Right cardiac atrium (tissue), 5 donors: ENCODE measurements around the gene EGR1. TPM values are rescaled to one million over a fixed set of nuclear protein-coding genes. Genes with fewer than 3 reads are reported as not detected.

ENCODE experiments used
- ATAC-seq, 2 donors: fragments of 200-7000 bp; cut with Tn5 transposase; one replicate each; pipeline versions ENCODE4 v1.8.0 to v1.9.1; 2020; ENCODE audit warnings: moderate library complexity in 2 of 2, mild to moderate bottlenecking in 1 of 2
- DNase-seq, 3 donors: peaks; one replicate each; pipeline ENCODE4 v3.0.0-alpha.2; 2020
- H3K27ac ChIP-seq: one replicate; pipeline ENCODE4 v1.5.1; 2013; ENCODE audit warnings: mild to moderate bottlenecking, low read length, control low read depth, moderate library complexity
- H3K27me3 ChIP-seq: one replicate; pipeline ENCODE4 v1.6.1; 2013; ENCODE audit not compliant: control insufficient read depth, insufficient read depth
- H3K4me1 ChIP-seq: one replicate; pipeline ENCODE4 v1.6.1; 2013; ENCODE audit warnings: low read length; ENCODE audit not compliant: control insufficient read depth, insufficient read depth
- H3K4me3 ChIP-seq: one replicate; pipeline ENCODE4 v1.5.1; 2013; ENCODE audit warnings: low read length, control low read depth
- H3K9me3 ChIP-seq: one replicate; pipeline ENCODE4 v1.6.1; 2013; ENCODE audit warnings: low read length; ENCODE audit not compliant: control insufficient read depth
- WGBS: extraction: QIAGEN DNeasy Blood & Tissue Kit; methylation state at CpG from one replicate; pipeline ENCODE4 v1.1.7; 2013; 5-methylcytosine and 5-hydroxymethylcytosine counted together
- intact Hi-C, 4 donors: fragments of 100-400 bp; cut with DNase I; formaldehyde crosslinking; loops; one replicate each; pipeline versions ENCODE4 v1.11.0 to v1.14.0; 2022 to 2023
- long read RNA-seq, 4 donors: library from polyadenylated mRNA; unstranded; transcript quantifications; one replicate each; pipeline ENCODE4 v2.0.0, GENCODE V29; 2020 to 2021
- polyA plus RNA-seq: library from polyadenylated mRNA; stranded (reverse); fragments of 200-250 nt; gene quantifications from one replicate; pipeline ENCODE4 v1.2.3, GENCODE V29; 2013
- total RNA-seq, 4 donors: library from RNA; stranded (reverse); fragmentation: NEBNext Ultra II Directional; extraction: Animal tissue kit (Norgen Biotek cat#: 25700); gene quantifications; one replicate each; pipeline ENCODE4 v1.2.1, GENCODE V29; 2021
- donor health status: healthy with polysubstance abuse.
- donor health status: DM: no; HTN: yes; CAD: no.
- donor health status: DM: no; HTN: no; CAD: no.
- donor health status: DM: no; HTN: yes; CAD: no; lungs with severe emphysema.
- donor health status: DM: yes; HTN: yes; CAD: no.

Gene EGR1
- total RNA-seq (10 to 100 TPM in 3 of 4 donors, 1 to 10 TPM in 1; 8.4 to 66.5 (median 22.1) TPM), polyA plus RNA-seq (123 TPM)
- long read RNA-seq, donor 1, partial matches to known transcripts: 0 of 4 reads
- long read RNA-seq, donor 1, other reads (novel, unspliced or antisense): 1 of 4 reads
- long read RNA-seq, donor 2, partial matches to known transcripts: 0 of 1 reads
- long read RNA-seq, donor 2, other reads (novel, unspliced or antisense): 0 of 1 reads
- long read RNA-seq, donor 3, transcript EGR1-201 (2 exons, 3,138 nt): major isoform, 5 of 20 reads
- long read RNA-seq, donor 3, partial matches to known transcripts: 15 of 20 reads
- long read RNA-seq, donor 3, other reads (novel, unspliced or antisense): 0 of 20 reads
- long read RNA-seq, donor 4, partial matches to known transcripts: 0 of 6 reads
- long read RNA-seq, donor 4, other reads (novel, unspliced or antisense): 3 of 6 reads

- Histone ChIP-seq H3K9me3 (no peaks in the 10 kb centered on the region), H3K4me3 (peak within 1 kb of the TSS; percentile 85), H3K4me1 (peaks cover 2% of the 10 kb centered on the region), H3K27me3 (no peaks in the 10 kb centered on the region), H3K27ac (peak within 1 kb of the TSS; percentile 97)
- ATAC-seq (peak; percentile 73 to 80), DNase-seq (peak; percentile 95 to 98 (median 97))
- under 1% methylated on average over 85 of the region's 85 CpGs for WGBS
- intact Hi-C loops: loop anchor here in 2 of 4 donors (5.0 to 10.0 kb wide), 2 partner anchors 37 to 79 kb away; partner anchors contain the start of gene ETF1 (in 1 of the 2)
Measured at GRCh38 chr5:138465261-138466124, at the start of gene EGR1. Gene EGR1, plus strand, starts transcription at chr5:138465479. Its CDS starts 283 bp downstream, at chr5:138465762.

DNA sequence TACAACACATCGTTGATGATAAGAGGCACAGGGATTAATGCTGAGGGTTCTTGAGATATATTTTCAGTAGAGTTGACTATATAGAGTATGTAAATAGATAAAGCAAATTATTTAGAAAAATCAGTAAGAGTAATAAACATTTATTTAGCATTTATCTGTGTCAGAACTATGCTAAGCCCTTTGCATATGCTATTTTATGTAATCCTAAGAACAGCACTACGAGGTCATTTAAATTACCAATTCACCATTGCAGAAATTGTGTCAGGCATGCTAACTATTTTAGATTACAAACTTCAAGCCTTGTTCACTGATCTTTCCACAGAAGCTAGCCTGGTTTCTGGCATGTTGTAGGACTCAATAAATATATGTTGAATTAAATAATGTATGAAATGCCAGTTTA lies 46.8 kb upstream of the EGR1 start:
- Histone ChIP-seq H3K27ac (no peak overlapping the region), H3K4me3 (no peak overlapping the region), H3K27me3 (no peaks in the 10 kb centered on the region), H3K9me3 (no peaks in the 10 kb centered on the region), H3K4me1 (no peaks in the 10 kb centered on the region)
- ATAC-seq (no peak), DNase-seq (no peak)
- intact Hi-C loops: loop anchor here in 1 of 4 donors (10.0 kb wide), 1 partner anchor 194 kb away; no protein-coding TSS in a partner anchor
- WGBS: 76% methylated on average over 2 of the region's 2 CpGs

DNA sequence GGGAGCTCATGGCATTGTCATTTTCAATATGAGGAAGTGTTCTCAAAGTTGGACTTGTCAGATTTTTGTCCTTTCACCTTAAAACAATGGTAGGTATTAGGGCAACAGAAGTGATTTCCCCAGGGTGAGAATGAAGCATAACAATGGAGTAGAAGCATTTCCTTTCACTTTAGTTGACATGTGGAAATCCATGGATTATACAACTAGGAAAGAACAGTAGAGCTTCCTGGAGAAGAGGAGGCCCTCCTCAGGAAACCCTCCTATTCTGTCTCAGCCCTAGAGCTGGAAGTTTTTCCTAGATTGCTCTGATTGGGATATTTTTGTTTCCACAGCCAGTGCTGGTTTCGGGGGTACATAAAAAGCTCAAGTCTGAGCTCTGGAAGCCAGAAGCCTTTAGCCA lies 40.2 kb upstream of the EGR1 start:
- 85% methylated on average over 1 of the region's 1 CpG for WGBS
- H3K9me3 ChIP-seq: no peaks in the 10 kb centered on the region
- H3K27me3 ChIP-seq: no peaks in the 10 kb centered on the region
- DNase-seq (no peak), ATAC-seq (peak; percentile 77 to 93)
- H3K4me3 ChIP-seq: no peak overlapping the region
- H3K4me1 ChIP-seq: no peaks in the 10 kb centered on the region
- intact Hi-C loops: no loop called here
- peak overlapping the region; percentile 9 for H3K27ac ChIP-seq

GRCh38 chr5:138435943-138436342 lies 29.3 kb upstream of the EGR1 start:
- Histone ChIP-seq H3K27ac (peak overlapping the region; percentile 13), H3K27me3 (no peaks in the 10 kb centered on the region), H3K4me3 (no peak overlapping the region), H3K4me1 (peaks cover 6% of the 10 kb centered on the region), H3K9me3 (no peaks in the 10 kb centered on the region)
- WGBS: 57% methylated on average over 5 of the region's 5 CpGs
- no peak for ATAC-seq
- no peak for DNase-seq
- intact Hi-C loops: no loop called here

DNA sequence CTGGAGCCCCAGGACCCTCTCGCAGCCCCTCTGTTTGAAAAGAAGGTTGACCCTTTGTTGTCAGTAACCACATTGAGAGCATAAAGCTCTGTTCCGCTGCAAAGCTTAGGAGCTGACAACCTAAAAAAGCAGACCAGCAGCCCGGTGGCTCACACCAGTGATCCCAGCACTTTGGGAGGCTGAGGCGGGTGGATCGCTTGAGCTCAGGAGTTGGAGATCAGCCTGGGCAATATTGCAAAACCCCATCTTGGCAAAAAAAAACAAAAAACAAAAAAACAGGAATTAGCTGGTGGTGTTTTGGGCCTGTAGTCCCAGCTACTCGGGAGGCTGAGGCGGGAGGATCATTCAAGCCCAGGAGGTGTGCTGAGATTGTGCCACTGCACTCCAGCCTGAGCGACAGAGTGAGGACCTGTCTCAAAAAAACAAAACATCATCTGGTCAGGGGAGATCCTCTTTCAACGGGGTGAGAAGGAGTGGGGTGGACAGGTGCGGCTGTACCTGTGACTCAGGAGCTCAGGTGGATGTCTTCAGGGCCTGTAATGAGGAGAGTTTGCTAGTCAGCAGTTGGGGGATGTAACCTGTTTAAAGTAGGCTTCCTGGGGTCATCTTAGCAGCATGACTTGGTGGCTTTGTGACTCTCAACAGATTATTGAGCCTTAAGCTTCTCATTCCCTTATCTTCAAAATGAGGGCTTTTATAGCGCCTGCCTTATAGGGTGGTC lies 27.1 kb upstream of the EGR1 start:
- H3K27me3 ChIP-seq: no peaks in the 10 kb centered on the region
- no peak for ATAC-seq
- 75% methylated on average over 11 of the region's 11 CpGs for WGBS
- no peaks in the 10 kb centered on the region for H3K9me3 ChIP-seq
- peak in 1 of 3 donors; percentile 56 for DNase-seq
- H3K4me3 ChIP-seq: peak overlapping the region; percentile 44
- H3K27ac ChIP-seq: no peak overlapping the region
- peaks cover 6% of the 10 kb centered on the region for H3K4me1 ChIP-seq
- intact Hi-C loops: no loop called here

- H3K4me1 ChIP-seq: peaks cover 6% of the 10 kb centered on the region
- H3K4me3 ChIP-seq: peak within 1 kb of the TSS; percentile 44
- WGBS: under 1% methylated on average over 65 of the region's 65 CpGs
- intact Hi-C loops: no loop called here
- DNase-seq (peak in 2 of 3 donors; percentile 75 to 76), ATAC-seq (peak; percentile 52 to 63)
- no peaks in the 10 kb centered on the region for H3K9me3 ChIP-seq
- H3K27me3 ChIP-seq: no peaks in the 10 kb centered on the region
- H3K27ac ChIP-seq: peak within 1 kb of the TSS; percentile 5
Measured at GRCh38 chr5:138438724-138439476, 26.4 kb upstream of the EGR1 start, which contains the start of gene REEP2. Gene REEP2, plus strand, starts transcription at chr5:138439057. Its CDS starts 152 bp downstream, at chr5:138439209.

- DNase-seq (peak in 1 of 3 donors; percentile 62), ATAC-seq (peak; percentile 34 to 44)
- WGBS: 38% methylated on average over 20 of the region's 20 CpGs
- no peaks in the 10 kb centered on the region for H3K27me3 ChIP-seq
- peak overlapping the region; percentile 5 for H3K27ac ChIP-seq
- intact Hi-C loops: no loop called here
- peaks cover 6% of the 10 kb centered on the region for H3K4me1 ChIP-seq
- H3K9me3 ChIP-seq: no peaks in the 10 kb centered on the region
- peak overlapping the region; percentile 44 for H3K4me3 ChIP-seq
Measured at GRCh38 chr5:138439477-138440158, 25.7 kb upstream of the EGR1 start.

DNA sequence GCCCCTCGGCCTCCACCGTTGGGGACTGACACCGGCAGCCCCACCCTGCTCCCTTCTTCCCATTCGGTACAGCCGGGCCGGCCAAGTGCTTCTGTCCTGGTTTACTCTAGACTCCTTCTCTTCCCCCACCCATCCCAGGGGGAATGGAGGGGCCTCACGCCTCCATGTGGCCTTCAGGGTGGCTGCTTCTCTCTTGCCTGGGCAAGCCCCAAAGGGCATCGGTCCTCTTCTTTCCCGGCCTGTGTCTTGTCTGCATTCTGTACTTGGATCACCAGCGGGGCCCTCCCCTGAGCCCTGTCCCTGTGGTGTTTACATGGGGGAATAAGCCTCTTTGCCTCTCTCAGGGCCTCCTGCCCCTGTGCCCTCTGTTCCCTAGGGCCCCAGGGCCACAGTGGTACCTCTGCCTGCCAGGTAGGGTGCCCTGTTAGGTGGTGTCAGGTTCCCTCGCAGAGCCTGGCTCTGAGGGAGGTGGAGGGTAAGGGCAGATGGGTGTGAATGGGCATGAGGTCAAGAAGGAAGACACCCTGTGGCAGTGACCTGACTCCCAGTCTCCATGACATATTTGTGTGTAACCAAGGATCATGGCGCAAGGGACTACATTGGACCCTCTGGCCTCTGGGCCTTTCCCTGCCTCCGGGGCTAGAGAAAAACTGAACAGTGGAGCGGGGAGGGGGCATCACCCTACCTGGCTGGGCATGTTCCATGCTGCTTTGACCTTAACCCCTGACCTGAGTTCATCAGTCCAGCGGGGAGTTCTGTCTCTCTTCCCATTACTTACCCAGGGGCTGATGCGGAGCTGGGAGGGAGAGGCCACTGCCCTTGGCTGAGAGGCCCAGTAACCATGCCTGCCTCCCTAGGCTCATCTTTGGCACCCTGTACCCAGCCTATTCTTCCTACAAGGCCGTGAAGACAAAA lies 24.9 kb upstream of the EGR1 start:
- DNase-seq (peak in 1 of 3 donors; percentile 61), ATAC-seq (peak; percentile 6 to 9)
- peaks cover 6% of the 10 kb centered on the region for H3K4me1 ChIP-seq
- 83% methylated on average over 17 of the region's 17 CpGs for WGBS
- intact Hi-C loops: no loop called here
- H3K27ac ChIP-seq: no peak overlapping the region
- no peaks in the 10 kb centered on the region for H3K9me3 ChIP-seq
- no peaks in the 10 kb centered on the region for H3K27me3 ChIP-seq
- no peak overlapping the region for H3K4me3 ChIP-seq

DNA sequence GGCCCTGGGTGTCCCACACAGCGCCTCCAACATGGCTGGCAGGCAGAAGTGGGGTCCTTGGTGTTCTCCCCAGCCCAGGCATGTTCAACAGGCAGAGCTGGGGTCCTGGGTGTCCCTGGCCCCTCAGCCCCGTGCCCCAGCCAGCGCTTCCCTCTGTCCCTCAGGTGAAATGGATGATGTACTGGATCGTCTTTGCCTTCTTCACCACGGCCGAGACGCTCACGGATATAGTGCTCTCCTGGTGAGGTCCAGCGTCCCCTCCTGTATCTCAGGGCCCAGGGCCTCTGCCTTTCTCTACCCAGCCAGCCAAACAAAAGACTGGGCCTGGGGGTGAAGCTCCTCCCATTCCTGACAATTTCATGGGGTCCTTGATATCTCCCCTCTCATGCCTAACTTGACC lies 24.1 kb upstream of the EGR1 start:
- Histone ChIP-seq H3K4me1 (peaks cover 6% of the 10 kb centered on the region), H3K27ac (no peak overlapping the region), H3K9me3 (no peaks in the 10 kb centered on the region), H3K4me3 (no peak overlapping the region), H3K27me3 (no peaks in the 10 kb centered on the region)
- DNase-seq (no peak), ATAC-seq (no peak)
- intact Hi-C loops: no loop called here
- WGBS: 84% methylated on average over 9 of the region's 9 CpGs
